Measurements from ENCODE around the gene SLC16A8. TPM values are rescaled to one million over a fixed set of nuclear protein-coding genes. Genes with fewer than 3 reads are reported as not detected.

The SLC16A8 gene
- total RNA-seq, 1 donor from 2014 or later, result 0.35 TPM

GRCh38 chr22:38028344-38029130, 55.4 kb downstream of the SLC16A8 start:
- DNase-seq (ENCODE audit: low spot score), result no peak

Other genes with a start within 250 kb of the SLC16A8 start
- 34.2 TPM for gene ANKRD54, start 239.8 kb downstream of the SLC16A8 start, total RNA-seq
- gene EIF3L, start 234.8 kb downstream of the SLC16A8 start, total RNA-seq, result 383 TPM
- gene MICALL1, start 177.9 kb downstream of the SLC16A8 start, total RNA-seq, result 55.1 TPM
- gene C22orf23, start 130.6 kb downstream of the SLC16A8 start, total RNA-seq, result not detected
- 80.7 TPM for gene POLR2F, start 130.5 kb downstream of the SLC16A8 start, total RNA-seq
- 5.1 TPM for gene SOX10, start 99.6 kb downstream of the SLC16A8 start, total RNA-seq
- 49.0 TPM for gene PICK1, start 26.8 kb downstream of the SLC16A8 start, total RNA-seq
- gene BAIAP2L2, start 26.5 kb upstream of the SLC16A8 start, total RNA-seq, result 216 TPM
- 260 TPM for gene PLA2G6, start 97.6 kb upstream of the SLC16A8 start, total RNA-seq
- 34.4 TPM for gene MAFF, start 117.8 kb upstream of the SLC16A8 start, total RNA-seq
- 108 TPM for gene TMEM184B, start 188.8 kb upstream of the SLC16A8 start, total RNA-seq
- gene CSNK1E, start 233.2 kb upstream of the SLC16A8 start, total RNA-seq, result 131 TPM

All from mucosa of gallbladder (tissue), 1 donor.